ENCODE results near the gene DEFB132. TPM values are rescaled to one million over a fixed set of nuclear protein-coding genes. Genes with fewer than 3 reads are reported as not detected.

The DEFB132 gene
- total and polyA plus RNA-seq, 2 of the 13 experiments (the other 11 are each of a cell fraction or from before 2014, with no cell fraction given), result not detected

- TF ChIP-seq HOMEZ (CRISPR knock-in tag; IDR thresholded peaks at IDR 0.05; ENCODE audit: low read depth) (no peak; the same call in 1 of the 2 replicates), NFIC (IDR thresholded peaks at IDR 0.05; ENCODE audit: low read length) (no peak), ZKSCAN8 (CRISPR knock-in tag; IDR thresholded peaks at IDR 0.05; ENCODE audit: borderline replicate concordance) (no peak), REL (CRISPR knock-in tag; conservative IDR thresholded peaks at IDR 0.05) (no peak), MYNN (CRISPR knock-in tag; IDR thresholded peaks at IDR 0.05; ENCODE audit: low read depth) (no peak), ZNF609 (CRISPR knock-in tag; IDR thresholded peaks at IDR 0.05; ENCODE audit: borderline replicate concordance) (no peak), ZNF614 (CRISPR knock-in tag; IDR thresholded peaks at IDR 0.05; ENCODE audit: borderline replicate concordance) (no peak; the same call in 1 of the 2 replicates), POLR2A (IDR thresholded peaks at IDR 0.05; ENCODE audit: insufficient read depth in 1 of 2, low read depth in 2 of 2, low read length in 2 of 2) (peak; percentile 57 to 70; a peak in 3 of 4 replicates), ZFYVE20 (CRISPR knock-in tag; IDR thresholded peaks at IDR 0.05; ENCODE audit: borderline replicate concordance, low read depth) (no peak), ZNF282 (IDR thresholded peaks at IDR 0.05; ENCODE audit: partially characterized antibody) (no peak), POGK (CRISPR knock-in tag; conservative IDR thresholded peaks at IDR 0.05) (no peak; the same call in 1 of the 2 replicates), MTF2 (CRISPR knock-in tag; IDR thresholded peaks at IDR 0.05; ENCODE audit: borderline replicate concordance) (no peak), FOXO1 (CRISPR knock-in tag; IDR thresholded peaks at IDR 0.05) (peak; percentile 41; the same call in 1 of the 2 replicates), ELK4 (CRISPR knock-in tag; IDR thresholded peaks at IDR 0.05; ENCODE audit: borderline replicate concordance) (no peak), PREB (CRISPR knock-in tag; IDR thresholded peaks at IDR 0.05) (no peak)
- TF ChIP-seq, protein P1, sequence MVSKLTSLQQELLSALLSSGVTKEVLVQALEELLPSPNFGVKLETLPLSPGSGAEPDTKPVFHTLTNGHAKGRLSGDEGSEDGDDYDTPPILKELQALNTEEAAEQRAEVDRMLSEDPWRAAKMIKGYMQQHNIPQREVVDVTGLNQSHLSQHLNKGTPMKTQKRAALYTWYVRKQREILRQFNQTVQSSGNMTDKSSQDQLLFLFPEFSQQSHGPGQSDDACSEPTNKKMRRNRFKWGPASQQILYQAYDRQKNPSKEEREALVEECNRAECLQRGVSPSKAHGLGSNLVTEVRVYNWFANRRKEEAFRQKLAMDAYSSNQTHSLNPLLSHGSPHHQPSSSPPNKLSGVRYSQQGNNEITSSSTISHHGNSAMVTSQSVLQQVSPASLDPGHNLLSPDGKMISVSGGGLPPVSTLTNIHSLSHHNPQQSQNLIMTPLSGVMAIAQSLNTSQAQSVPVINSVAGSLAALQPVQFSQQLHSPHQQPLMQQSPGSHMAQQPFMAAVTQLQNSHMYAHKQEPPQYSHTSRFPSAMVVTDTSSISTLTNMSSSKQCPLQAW (CRISPR knock-in tag; IDR thresholded peaks at IDR 0.05), result peak; percentile 70
Observed at GRCh38 chr20:290084-290831, 32.7 kb downstream of the DEFB132 start, which contains the start of gene C20orf96 (continued).

Data from HepG2 (cell line).